Activated CD8-positive, alpha-beta T cell treated with anti-CD3 and anti-CD28 coated beads for 36 hours (primary cell): Measurements from ENCODE around the gene RAB3C. TPM values are rescaled to one million over a fixed set of nuclear protein-coding genes. Genes with fewer than 3 reads are reported as not detected.
"Not testable (repeated sequence)": the region's sequence is repeated elsewhere in the genome, so short reads cannot be mapped to it uniquely, and the experiment has no call there.

Experiments used
- ATAC-seq: fragments of 200-7000 bp; cut with Tn5 transposase; one replicate; pipeline ENCODE4 v1.10.0; 2021; ENCODE audit warnings: mild to moderate bottlenecking, moderate library complexity
- CTCF ChIA-PET: fragments of 350-600 bp; sonication (Branson Sonifier 250); formaldehyde crosslinking; loops from one replicate; lab custom pipeline; 2021; ENCODE audit warnings: antibody characterized with exemption; lab: Charles Lee
- POLR2A ChIA-PET: fragments of 350-600 bp; sonication (Branson Sonifier 250); formaldehyde crosslinking; loops from one replicate; lab custom pipeline; 2021; ENCODE audit warnings: antibody characterized with exemption; lab: Charles Lee
- DNase-seq: peaks from one replicate; pipeline ENCODE4 v3.0.0-alpha.2; 2020
- H3K27ac Mint-ChIP-seq: one replicate; pipeline ENCODE4 v1.8.0; 2021; ENCODE audit warnings: mild to moderate bottlenecking, mixed read lengths
- H3K27me3 Mint-ChIP-seq: one replicate; pipeline ENCODE4 v1.8.0; 2021; ENCODE audit warnings: mixed read lengths
- H3K36me3 Mint-ChIP-seq: one replicate; pipeline ENCODE4 v1.8.0; 2021; ENCODE audit warnings: low read depth, mixed read lengths
- H3K4me1 Mint-ChIP-seq: one replicate; pipeline ENCODE4 v1.8.0; 2021; ENCODE audit warnings: low read depth, mixed read lengths
- H3K4me3 Mint-ChIP-seq: one replicate; pipeline ENCODE4 v1.8.0; 2021; ENCODE audit warnings: mild to moderate bottlenecking, moderate library complexity, mixed read lengths
- H3K9me3 Mint-ChIP-seq: one replicate; pipeline ENCODE4 v1.8.0; 2021; ENCODE audit warnings: mixed read lengths
- intact Hi-C: fragments of 100-400 bp; cut with micrococcal nuclease; formaldehyde crosslinking; loops from one replicate; pipeline ENCODE4 v1.10.0; 2022
- total RNA-seq, 2 experiments: library from RNA; stranded (reverse); gene quantifications; one replicate each; pipeline ENCODE4 v1.2.3, GENCODE V29; 2021
- TF ChIP-seq, protein P1 (sequence below): fragments of 200-600 bp; IDR thresholded peaks from one replicate; pipeline ENCODE4 v1.8.0; 2022; ENCODE audit warnings: antibody characterized with exemption, mild to moderate bottlenecking

RAB3C gene, protein sequence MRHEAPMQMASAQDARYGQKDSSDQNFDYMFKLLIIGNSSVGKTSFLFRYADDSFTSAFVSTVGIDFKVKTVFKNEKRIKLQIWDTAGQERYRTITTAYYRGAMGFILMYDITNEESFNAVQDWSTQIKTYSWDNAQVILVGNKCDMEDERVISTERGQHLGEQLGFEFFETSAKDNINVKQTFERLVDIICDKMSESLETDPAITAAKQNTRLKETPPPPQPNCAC
- total RNA-seq: not detected

DNA sequence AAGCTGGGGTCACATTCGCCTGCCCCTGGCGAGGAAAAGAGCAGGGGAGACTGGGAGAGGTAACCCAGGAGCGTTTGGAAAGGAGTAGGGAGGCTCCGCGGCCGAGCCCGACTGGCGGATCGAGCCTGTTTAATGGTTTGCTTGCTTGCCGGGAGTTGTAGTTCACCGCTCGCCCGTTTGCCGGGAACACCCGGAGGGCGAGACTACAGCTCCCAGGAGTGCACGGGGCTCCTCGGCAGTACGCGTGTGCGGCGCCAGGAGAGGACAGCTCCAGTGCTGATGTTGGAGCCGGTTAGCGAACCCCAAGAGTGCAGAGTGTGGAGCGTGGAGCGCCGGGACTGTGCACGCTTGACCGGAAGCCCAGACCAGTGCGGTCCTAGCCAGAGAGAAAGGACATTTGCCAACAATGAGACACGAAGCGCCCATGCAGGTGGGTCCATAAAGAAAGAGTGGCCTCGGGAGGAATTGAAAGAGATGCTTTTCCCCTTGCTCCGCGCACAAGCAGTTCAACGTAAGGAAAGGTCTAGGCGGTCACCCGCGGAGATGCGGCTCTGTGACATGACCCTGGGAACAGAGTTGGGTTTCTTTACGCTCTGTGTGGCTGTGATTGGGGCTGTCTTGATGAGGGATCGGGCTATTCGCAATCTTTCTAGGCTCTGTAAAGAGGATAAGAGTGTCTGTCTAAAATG is at the start of gene RAB3C:
TSS of gene RAB3C (plus strand) at position 273 of the 689 bp plus-strand sequence. CDS start at position 407, 134 bp downstream.
- H3K27ac Mint-ChIP-seq: no peak within 1 kb of the TSS
- peak; percentile 71 for DNase-seq
- TF ChIP-seq, protein P1, sequence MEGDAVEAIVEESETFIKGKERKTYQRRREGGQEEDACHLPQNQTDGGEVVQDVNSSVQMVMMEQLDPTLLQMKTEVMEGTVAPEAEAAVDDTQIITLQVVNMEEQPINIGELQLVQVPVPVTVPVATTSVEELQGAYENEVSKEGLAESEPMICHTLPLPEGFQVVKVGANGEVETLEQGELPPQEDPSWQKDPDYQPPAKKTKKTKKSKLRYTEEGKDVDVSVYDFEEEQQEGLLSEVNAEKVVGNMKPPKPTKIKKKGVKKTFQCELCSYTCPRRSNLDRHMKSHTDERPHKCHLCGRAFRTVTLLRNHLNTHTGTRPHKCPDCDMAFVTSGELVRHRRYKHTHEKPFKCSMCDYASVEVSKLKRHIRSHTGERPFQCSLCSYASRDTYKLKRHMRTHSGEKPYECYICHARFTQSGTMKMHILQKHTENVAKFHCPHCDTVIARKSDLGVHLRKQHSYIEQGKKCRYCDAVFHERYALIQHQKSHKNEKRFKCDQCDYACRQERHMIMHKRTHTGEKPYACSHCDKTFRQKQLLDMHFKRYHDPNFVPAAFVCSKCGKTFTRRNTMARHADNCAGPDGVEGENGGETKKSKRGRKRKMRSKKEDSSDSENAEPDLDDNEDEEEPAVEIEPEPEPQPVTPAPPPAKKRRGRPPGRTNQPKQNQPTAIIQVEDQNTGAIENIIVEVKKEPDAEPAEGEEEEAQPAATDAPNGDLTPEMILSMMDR: no peak
- CTCF ChIA-PET: no interaction called here
- no peaks in the 10 kb centered on the region for H3K9me3 Mint-ChIP-seq
- H3K36me3 Mint-ChIP-seq: peaks cover 2% of the 10 kb centered on the region
- H3K4me1 Mint-ChIP-seq: peaks cover 11% of the 10 kb centered on the region
- H3K27me3 Mint-ChIP-seq: peaks cover 33% of the 10 kb centered on the region
- peak within 1 kb of the TSS; percentile 69 for H3K4me3 Mint-ChIP-seq
- intact Hi-C loops: no loop called here
- ATAC-seq: peak; percentile 100
- POLR2A ChIA-PET: no interaction called here

DNA sequence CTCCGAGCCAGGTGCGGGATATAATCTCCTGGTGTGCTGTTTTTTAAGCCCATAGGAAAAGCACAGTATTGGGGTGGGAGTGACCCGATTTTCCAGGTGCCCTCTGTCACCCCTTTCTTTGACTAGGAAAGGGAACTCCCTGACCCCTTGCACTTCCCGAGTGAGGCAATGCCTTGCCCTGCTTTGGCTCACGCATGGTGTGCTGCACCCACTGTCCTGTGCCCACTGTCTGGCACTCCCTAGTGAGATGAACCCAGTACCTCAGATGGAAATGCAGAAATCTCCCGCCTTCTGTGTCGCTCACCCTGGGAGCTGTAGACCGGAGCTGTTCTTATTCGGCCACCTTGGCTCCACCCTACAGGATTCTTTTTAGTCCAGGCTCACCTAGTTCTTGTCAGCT is 40.9 kb upstream of the RAB3C start:
- CTCF ChIA-PET, H3K9me3 Mint-ChIP-seq, DNase-seq, POLR2A ChIA-PET, H3K36me3 Mint-ChIP-seq, H3K27ac Mint-ChIP-seq, intact Hi-C loops, H3K4me1 Mint-ChIP-seq, H3K4me3 Mint-ChIP-seq, ATAC-seq, H3K27me3 Mint-ChIP-seq: not testable (repeated sequence)

DNA sequence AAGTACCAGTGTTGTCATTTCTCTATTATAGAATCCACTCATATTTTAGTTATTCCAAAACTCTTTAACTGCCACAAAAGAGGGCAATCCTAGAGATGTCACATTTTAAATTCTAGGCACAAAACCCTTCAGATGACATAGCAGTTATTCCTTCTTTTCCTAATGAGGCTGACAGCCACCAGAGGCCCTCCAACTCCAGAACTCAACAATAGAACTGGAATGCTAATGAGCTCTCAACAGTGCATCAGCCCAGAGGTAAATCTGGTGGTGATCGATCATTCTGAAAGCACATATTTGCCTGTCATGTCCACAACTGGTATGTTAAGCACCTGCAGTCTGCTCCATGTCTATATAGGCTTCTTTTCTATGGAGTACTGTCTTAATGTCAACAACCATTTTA is 40.2 kb upstream of the RAB3C start:
- TF ChIP-seq, protein P1: no peak
- CTCF ChIA-PET: interaction anchor here (1.4 kb wide), 1 partner anchor 19 kb away, joined by 4 read pairs; no protein-coding TSS in a partner anchor
- intact Hi-C loops: no loop called here

DNA sequence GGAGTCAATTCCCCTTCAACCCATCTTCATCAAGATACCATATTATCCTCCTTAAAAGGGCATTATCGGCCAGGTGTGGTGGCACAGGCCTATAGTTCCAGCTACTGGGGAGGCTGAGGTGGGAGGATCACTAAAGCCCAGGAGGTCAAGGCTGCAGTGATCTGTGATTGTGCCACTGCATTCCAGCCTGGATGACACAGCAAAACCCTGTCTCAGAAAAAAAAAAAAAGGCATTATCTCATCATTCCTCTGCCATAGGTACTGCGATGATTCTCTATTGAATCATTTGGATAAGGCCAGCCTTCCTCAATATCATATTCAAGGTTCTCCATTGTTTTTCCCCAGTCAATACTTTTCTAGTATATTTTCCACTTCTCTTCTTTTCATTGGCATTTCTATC is 39.2 kb upstream of the RAB3C start:
- ATAC-seq (no peak), DNase-seq (no peak)
- ChIA-PET POLR2A (no interaction called here), CTCF (interaction anchor here (1.4 kb wide), 1 partner anchor 20 kb away, joined by 4 read pairs; no protein-coding TSS in a partner anchor)
- intact Hi-C loops: no loop called here
- TF ChIP-seq, protein P1: no peak
- Mint-ChIP-seq H3K27me3 (no peaks in the 10 kb centered on the region), H3K4me3 (no peak overlapping the region), H3K27ac (no peak overlapping the region), H3K9me3 (peaks cover 6% of the 10 kb centered on the region), H3K36me3 (no peaks in the 10 kb centered on the region), H3K4me1 (no peaks in the 10 kb centered on the region)

More for the DNA sequence above, 40.2 kb upstream of the RAB3C start:
- H3K4me3 Mint-ChIP-seq: no peak overlapping the region
- ATAC-seq (no peak), DNase-seq (no peak)
- H3K27ac Mint-ChIP-seq: no peak overlapping the region
- peaks cover 8% of the 10 kb centered on the region for H3K9me3 Mint-ChIP-seq
- H3K36me3 Mint-ChIP-seq: no peaks in the 10 kb centered on the region
- no peaks in the 10 kb centered on the region for H3K27me3 Mint-ChIP-seq
- H3K4me1 Mint-ChIP-seq: no peaks in the 10 kb centered on the region
- POLR2A ChIA-PET: no interaction called here

DNA sequence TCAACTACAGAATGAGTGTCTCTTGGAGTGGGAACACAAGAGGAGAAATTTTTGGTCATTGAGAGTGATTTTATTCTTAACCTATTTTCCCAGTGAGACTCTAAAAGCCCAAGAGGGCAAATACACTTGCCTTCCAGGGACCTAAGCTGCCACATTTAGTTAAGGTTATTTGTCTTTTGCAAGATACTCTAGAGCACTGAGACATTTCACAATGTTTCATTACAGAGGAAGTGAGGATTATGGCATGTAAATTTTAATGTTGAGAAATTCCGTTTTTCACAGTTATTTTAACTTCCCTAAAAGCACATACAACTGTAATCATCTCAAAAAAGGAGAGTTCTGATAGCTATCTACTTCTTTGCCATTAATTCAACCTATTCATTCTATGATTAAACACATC is 38.7 kb upstream of the RAB3C start:
- ChIA-PET POLR2A (no interaction called here), CTCF (interaction anchor here (1.4 kb wide), 1 partner anchor 20 kb away, joined by 4 read pairs; no protein-coding TSS in a partner anchor)
- Mint-ChIP-seq H3K36me3 (no peaks in the 10 kb centered on the region), H3K27ac (no peak overlapping the region), H3K4me1 (no peaks in the 10 kb centered on the region), H3K27me3 (no peaks in the 10 kb centered on the region), H3K4me3 (no peak overlapping the region), H3K9me3 (peaks cover 5% of the 10 kb centered on the region)
- DNase-seq (no peak), ATAC-seq (no peak)
- intact Hi-C loops: no loop called here
- TF ChIP-seq, protein P1: no peak
